Bone marrow (tissue), 2 donors: Measurements from ENCODE around the gene SLC6A2.
"Not testable (repeated sequence)": the region's sequence is repeated elsewhere in the genome, so short reads cannot be mapped to it uniquely, and the experiment has no call there.

ENCODE experiments used
- DNase-seq, 2 donors: peaks; one replicate each; lab custom pipeline; 2025; lab: John Stamatoyannopoulos, UW

The SLC6A2 gene

DNA sequence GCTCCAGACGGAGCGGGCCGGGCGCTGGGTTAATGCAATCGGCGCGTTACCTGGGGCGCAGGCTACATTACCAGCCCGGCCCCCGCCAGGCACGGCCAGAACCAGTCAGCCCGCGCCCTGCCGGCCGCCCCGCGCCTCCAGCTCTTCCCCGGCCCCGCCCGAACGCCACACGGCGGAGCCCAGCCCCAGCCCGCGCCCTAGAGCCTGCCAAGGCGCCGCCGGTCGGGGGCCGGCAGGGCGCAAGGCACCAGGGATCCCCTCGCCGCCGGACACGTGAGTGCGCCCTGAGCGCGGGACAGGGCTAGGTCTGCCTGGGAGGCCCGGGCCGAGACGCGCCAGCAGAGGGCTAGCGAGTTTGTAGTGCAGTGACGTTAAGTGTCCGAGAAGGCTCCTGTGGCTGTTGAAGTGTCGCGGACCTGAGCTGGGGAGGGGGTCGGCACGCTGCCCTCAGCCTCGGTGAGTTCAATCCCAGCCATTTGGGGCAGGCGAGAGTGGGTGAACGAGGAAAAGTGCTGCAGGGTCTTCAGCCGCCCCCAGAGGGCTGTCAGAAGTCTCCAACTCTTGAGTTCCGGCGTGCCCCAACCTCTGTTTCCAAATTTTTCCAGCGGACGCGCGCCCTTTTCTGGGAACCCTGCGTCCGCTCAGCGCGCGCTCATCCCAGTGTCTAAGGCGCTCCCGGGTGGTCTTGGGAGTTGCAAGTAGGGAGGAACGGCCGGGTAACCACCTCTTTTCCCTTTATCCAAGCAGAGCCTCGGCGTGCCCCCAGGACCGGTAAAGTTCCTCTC is at the start of gene SLC6A2:
Gene SLC6A2, plus strand, starts transcription at position 92 of the 785 bp plus-strand sequence. CDS start 707 bp downstream, outside the sequence.
- DNase-seq = no peak

- DNase-seq = no peak
Observed at GRCh38 chr16:55613613-55614335, 42.0 kb upstream of the SLC6A2 start.

DNA sequence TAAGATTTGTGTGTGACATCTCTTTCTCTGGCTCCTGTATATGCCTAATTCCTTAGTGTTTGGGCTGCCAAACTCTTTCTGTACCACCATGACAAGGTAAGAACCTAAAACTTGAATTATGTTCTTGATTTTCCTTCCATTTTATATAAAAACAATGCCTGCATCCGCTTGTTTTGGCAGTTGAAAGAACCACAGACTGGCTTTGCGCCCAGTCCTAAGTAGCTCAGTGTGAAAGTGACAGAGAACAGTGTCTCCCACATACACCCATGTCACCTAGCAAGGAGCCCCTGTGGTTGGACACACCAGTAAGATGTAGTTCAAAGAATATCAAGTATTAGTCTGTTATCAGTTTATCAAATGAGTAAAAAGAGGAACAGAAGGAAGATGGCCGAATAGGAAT is 40.7 kb upstream of the SLC6A2 start:
- DNase-seq = no peak

DNA sequence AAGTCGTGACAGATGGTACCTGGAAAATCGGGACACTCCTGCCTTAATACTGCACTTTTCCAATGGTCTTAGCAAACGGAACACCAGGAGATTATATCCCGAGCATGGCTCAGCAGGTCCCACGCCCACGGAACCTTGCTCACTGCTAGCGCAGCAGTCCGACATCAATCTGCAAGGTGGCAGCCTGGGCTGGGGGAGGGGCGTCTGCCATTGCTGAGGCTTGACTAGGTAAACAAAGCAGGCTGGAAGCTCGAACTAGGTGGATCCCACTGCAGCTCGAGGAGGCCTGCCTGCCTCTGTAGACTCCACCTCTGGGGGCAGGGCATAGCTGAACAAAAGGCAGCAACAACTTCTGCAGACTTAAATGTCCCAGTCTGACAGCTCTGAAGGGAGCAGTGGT is 40.1 kb upstream of the SLC6A2 start:
- DNase-seq = not testable (repeated sequence)

GRCh38 chr16:55621771-55622170 is 34.0 kb upstream of the SLC6A2 start:
- DNase-seq = no peak

DNA sequence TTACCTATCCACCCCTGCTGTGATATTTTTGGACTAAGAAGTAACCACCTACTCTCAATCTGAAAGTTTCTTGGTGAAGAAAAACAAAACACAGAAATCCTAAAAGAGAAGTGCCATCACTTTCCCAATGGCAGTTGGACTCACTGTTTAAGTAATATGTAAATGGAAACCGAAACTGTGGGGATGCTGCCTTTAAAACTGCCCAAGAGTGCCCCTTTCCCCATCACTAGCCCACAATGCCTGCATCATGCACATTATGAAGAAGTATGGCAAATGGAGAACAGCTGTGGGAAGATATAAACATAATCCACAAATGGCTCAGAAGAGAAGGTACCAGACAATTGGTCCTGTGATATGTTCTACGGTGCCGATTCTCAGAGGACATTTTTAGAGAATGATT is 33.5 kb upstream of the SLC6A2 start:
- no peak for DNase-seq

GRCh38 chr16:55622930-55623561 is 32.7 kb upstream of the SLC6A2 start:
- no peak for DNase-seq

DNA sequence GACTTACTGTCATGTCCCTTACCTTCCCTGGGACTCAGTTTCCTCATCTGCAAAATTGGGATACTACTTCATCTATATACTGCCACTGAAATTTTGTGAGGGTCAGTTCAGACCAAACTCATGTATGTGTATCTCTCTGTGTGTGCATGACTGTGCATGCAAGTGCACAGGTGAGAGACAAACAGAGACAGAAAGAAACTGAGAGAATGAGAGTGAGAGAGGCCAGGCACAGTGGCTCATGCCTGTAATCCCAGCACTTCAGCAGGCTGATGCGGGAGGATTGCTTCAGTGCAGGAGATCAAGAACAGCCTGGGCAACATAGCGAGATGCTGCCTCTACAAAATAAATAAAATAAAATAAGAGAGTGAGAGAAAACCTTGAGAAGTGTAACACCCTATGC is 32.1 kb upstream of the SLC6A2 start:
- DNase-seq = no peak

GRCh38 chr16:55624696-55625095 is 31.1 kb upstream of the SLC6A2 start:
- no peak for DNase-seq

DNA sequence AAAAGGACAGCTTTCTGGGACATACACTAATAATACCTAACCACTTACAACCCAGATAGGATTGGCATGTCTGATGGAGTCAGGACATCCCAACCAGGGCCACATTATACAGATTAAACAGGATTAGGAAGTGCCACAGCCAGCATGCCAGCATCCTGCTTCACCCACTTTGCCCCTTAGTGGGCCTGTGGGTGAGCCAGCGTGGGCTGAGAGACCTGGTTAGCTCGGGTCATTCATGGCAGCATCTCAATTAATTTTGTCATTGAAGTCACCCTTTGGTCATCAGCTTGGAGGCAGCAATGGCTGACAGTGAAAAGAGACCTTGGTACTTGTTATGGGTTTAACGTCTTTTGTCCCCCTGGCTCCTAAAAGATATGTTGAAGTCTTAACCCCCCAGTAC is 29.9 kb upstream of the SLC6A2 start:
- DNase-seq = no peak

DNA sequence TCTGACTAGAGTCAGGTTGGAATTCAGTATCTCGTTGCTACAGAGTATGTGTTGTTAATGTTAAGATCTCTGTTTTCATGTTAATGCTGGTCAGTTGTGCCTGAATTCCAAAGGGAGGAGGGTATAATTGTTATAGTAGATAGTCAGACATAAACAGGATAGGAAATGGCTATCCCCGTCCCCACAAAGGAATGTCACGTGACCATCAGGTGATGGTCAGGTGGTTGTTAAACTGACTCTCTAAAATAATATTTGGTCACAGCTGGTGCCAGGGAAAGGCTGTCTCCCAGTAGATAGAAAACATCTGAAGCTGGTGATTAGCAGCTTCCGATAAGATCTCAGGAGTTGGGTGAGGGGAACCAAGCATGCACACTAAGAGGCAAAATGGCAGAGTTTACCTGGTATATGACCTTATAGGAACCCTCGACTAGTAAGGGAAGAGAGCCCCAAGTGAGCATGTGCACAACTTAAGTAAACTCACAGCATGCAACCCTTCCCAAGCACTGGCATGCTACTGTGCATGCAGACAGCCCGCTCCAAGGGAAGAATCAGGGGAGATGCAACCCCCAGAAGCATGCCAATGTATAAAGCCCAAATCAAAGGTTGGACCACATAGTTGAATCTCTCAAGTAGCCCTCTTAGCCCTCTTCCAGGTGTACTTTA is 27.4 kb upstream of the SLC6A2 start:
- no peak for DNase-seq

- no peak for DNase-seq
Observed at GRCh38 chr16:55630774-55631173, 25.0 kb upstream of the SLC6A2 start.

DNA sequence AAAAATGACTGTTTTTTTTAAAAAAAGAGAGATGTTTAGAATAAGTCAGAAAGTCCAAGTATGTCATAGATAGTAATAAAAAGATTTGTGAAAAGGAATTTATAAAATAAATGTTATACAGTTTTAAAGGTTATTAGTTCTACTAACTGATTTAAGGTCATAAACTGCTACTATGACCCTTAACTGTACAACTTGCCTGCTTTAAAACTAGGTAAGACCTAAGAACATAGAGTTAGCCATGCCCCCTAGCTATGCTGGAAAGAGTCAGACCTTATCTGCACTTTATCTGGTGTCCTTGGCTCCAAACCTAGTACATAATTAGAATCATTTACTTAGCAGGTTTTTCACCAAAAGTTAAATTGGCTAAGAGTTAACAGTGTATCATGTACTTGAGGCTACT is 23.5 kb upstream of the SLC6A2 start:
- DNase-seq = no peak

DNA sequence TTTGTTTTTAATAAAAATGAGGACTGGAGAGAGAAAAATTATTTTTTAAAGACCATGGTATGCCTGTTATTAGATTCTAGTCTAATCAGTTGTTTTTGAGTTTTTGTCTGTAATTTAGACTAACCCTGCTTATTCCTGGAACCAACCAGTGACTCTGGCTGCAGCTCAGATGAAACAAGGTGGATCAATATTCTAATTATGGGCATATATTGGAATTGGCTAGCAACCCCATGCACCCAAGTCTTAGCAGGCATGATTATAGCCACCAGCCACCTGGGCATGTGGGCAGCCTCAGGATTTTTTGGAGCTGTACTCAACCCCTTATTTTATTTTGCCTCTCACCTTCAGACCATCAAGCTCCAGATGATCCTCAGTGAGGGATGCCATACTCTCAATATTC is 21.6 kb upstream of the SLC6A2 start:
- no peak for DNase-seq

GRCh38 chr16:55638256-55638655 is 17.5 kb upstream of the SLC6A2 start:
- no peak for DNase-seq

GRCh38 chr16:55640701-55641327 is 15.0 kb upstream of the SLC6A2 start:
- DNase-seq = no peak

DNA sequence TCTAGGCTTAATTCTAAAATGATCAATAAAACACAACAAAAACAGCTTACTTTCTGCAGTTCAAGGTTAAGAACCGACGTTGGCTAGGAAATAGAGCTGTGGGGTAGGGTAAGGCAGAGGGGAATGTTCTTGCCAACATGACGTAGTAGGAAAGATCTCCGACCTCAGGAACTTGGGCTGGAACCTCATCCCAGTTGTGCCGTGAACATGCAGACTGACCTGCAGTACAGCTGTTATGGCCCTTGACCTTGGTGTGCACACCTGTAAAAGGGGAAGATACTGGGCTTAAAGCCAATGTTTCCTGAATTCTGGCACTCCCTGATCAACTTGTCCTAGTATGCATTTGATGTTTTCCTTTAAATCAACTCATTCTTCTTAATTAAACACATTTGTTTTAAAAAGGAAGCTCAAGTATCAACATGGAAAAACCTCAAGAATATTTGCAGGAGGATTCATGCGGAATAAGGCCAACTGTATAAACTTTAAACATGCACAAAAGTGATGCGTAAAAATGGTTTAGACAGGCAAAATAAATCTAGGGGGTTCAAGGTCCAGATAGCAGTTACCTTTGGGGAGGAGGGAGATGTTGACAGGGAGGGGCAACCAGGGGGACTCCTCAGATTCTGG is 14.2 kb upstream of the SLC6A2 start:
- DNase-seq = no peak

GRCh38 chr16:55642611-55643010 is 13.2 kb upstream of the SLC6A2 start:
- no peak for DNase-seq

DNA sequence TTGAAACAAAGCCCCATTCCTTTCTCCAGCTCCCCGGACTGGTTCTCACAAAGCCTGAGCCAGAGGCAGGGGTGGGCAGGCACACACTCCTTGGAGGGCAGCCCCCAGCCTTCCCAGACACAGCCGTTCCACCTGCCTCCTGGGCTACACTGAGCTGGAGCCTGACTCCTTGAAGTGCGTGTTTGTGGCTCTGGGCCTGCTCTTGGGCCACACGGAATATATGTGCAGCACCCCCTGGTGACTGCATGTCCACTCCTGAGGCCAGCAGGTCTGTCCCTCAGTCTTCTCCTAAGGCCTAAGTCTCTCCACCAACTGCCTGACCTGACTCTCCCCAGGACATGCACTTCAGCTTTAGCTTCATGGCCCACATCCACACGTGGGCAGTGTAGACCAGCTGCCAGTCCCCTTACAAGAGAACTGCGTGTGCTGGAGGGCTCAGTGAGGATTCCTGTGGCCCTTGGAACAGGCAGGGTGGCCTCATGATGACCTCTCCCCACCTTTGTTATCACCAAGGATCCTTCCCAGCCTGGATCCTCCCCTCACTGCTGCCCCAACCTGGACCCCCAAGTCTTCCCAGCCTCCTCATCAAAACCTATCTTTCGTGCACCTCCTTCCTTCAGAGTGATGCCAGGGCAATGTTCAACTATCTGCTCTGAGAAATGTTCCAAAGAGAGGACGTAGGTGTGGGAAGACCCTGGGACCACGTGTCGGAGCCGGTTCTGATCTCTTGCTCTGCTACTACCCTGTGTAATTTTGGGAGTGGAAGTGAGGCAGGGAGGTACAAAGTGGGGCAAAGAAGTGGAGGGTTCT is 12.4 kb upstream of the SLC6A2 start:
- no peak for DNase-seq

DNA sequence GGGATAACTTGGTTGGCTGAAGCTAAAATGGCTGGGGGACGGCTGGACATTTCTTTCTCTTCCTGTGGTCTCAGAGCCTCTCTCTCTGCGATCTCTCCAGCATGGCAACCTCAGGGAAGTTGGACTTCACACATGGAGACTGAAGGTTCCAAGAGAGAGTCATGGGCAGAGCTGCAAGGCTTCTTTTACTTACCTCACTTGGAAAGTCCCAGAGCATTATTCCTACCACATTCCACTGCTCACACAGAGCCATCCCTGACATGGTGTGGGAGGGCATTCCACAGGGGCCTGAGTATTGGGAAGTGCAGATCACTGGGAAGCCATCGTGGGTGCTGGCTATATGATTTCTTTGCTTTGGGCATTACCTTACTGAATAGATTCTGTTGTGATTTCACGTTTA is 9.8 kb upstream of the SLC6A2 start:
- DNase-seq = no peak

DNA sequence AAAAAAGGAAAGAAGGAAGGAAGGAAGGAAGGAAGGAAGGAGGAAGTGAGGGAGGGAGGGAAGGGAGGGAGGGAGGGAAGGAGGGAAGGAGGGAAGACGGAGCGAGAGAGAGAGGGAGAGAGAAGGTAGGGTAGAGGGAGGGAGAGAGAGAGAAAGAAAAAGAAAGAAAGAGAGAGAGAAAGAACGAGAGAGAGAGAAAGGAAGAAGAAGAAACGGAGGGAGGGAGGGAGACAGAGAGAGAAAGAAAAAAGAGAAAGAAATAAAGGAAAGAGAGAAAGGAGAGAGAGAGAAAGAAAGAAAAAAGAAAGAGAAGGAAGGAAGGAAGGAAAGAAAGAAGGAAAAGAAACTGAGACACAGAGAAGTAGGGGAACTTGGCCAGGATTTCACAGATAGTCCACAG is 8.4 kb upstream of the SLC6A2 start:
- DNase-seq = no peak
